Neural progenitor cell (in vitro differentiated cells): Measurements from ENCODE around the gene SHQ1. TPM values are rescaled to one million over a fixed set of nuclear protein-coding genes. Genes with fewer than 3 reads are reported as not detected.

Experiments used
- DNase-seq: peaks from one replicate; pipeline ENCODE4 v3.0.0-alpha.2; 2016; ENCODE audit warnings: low spot score
- H2AFZ ChIP-seq: fragments of 200-600 bp; sonication (generic); replicated peaks from 2 replicates; pipeline ENCODE4 v1.6.1; 2016; ENCODE audit warnings: antibody characterized with exemption
- H3F3A ChIP-seq: fragments of 200-600 bp; sonication (generic); 2 replicates; pipeline ENCODE4 v1.6.1; 2016; ENCODE audit warnings: antibody characterized with exemption, low read depth
- H3K27ac ChIP-seq: fragments of 200-600 bp; sonication (generic); 2 replicates; pipeline ENCODE4 v1.5.1; 2016; ENCODE audit warnings: mild to moderate bottlenecking
- H3K27me3 ChIP-seq: fragments of 200-600 bp; sonication (generic); 2 replicates; pipeline ENCODE4 v1.6.1; 2016; ENCODE audit warnings: mild to moderate bottlenecking, moderate library complexity
- H3K36me3 ChIP-seq: fragments of 200-600 bp; sonication (generic); 2 replicates; pipeline ENCODE4 v1.5.1; 2016
- H3K4me1 ChIP-seq: fragments of 200-600 bp; sonication (generic); 2 replicates; pipeline ENCODE4 v1.6.1; 2016; ENCODE audit warnings: mixed run types
- H3K4me2 ChIP-seq: fragments of 200-600 bp; sonication (generic); 2 replicates; pipeline ENCODE4 v1.6.1; 2016
- H3K4me3 ChIP-seq: fragments of 200-600 bp; sonication (generic); 2 replicates; pipeline ENCODE4 v1.5.1; 2016
- H3K79me2 ChIP-seq: fragments of 200-600 bp; sonication (generic); 2 replicates; pipeline ENCODE4 v1.6.1; 2016; ENCODE audit warnings: low read depth
- H3K9ac ChIP-seq: fragments of 200-600 bp; sonication (generic); 2 replicates; pipeline ENCODE4 v1.6.1; 2016
- H3K9me3 ChIP-seq: fragments of 200-600 bp; sonication (generic); 2 replicates; pipeline ENCODE4 v1.5.1; 2016; ENCODE audit warnings: low read depth
- H4K20me1 ChIP-seq: fragments of 200-600 bp; sonication (generic); 2 replicates; pipeline ENCODE4 v1.6.1; 2016; ENCODE audit warnings: low read depth
- H3K27ac Mint-ChIP-seq: 3 replicates; pipeline ENCODE4 v1.8.0; 2021; ENCODE audit warnings: mixed read lengths
- H3K27me3 Mint-ChIP-seq: 2 replicates; pipeline ENCODE4 v1.8.0; 2022; ENCODE audit warnings: low read depth, mild to moderate bottlenecking, inconsistent platforms, moderate library complexity, mixed read lengths; ENCODE audit not compliant: insufficient read depth
- H3K36me3 Mint-ChIP-seq: 3 replicates; pipeline ENCODE4 v1.8.0; 2021; ENCODE audit warnings: mixed read lengths
- H3K4me1 Mint-ChIP-seq: 3 replicates; pipeline ENCODE4 v1.8.0; 2021; ENCODE audit warnings: mixed read lengths
- H3K4me3 Mint-ChIP-seq: 3 replicates; pipeline ENCODE4 v1.8.0; 2021; ENCODE audit warnings: mild to moderate bottlenecking, moderate library complexity, mixed read lengths
- H3K9me3 Mint-ChIP-seq: 3 replicates; pipeline ENCODE4 v1.8.0; 2020; ENCODE audit warnings: mixed read lengths
- EZH2 ChIP-seq: fragments of 200-600 bp; sonication (generic); IDR thresholded peaks from 2 replicates; pipeline ENCODE4 v1.6.1; 2017; ENCODE audit warnings: antibody characterized with exemption, mild to moderate bottlenecking, moderate library complexity
- EZH2phosphoT487 ChIP-seq: fragments of 200-600 bp; sonication (generic); IDR thresholded peaks from 2 replicates; pipeline ENCODE4 v1.6.1; 2017; ENCODE audit warnings: antibody characterized with exemption
- total RNA-seq: library from RNA; depleted of rRNA; stranded (reverse); fragments of >200 nt; gene quantifications from 2 replicates; pipeline ENCODE4 v1.2.3, GENCODE V29; 2015; ENCODE audit warnings: low replicate concordance
- TF ChIP-seq, protein P1 (sequence below): fragments of 200-600 bp; sonication (generic); IDR thresholded peaks from 2 replicates; pipeline ENCODE4 v1.5.1; 2017; ENCODE audit warnings: antibody characterized with exemption, mild to moderate bottlenecking

The SHQ1 gene
- total RNA-seq, 1 donor from 2014 or later, result 21.3 TPM

DNA sequence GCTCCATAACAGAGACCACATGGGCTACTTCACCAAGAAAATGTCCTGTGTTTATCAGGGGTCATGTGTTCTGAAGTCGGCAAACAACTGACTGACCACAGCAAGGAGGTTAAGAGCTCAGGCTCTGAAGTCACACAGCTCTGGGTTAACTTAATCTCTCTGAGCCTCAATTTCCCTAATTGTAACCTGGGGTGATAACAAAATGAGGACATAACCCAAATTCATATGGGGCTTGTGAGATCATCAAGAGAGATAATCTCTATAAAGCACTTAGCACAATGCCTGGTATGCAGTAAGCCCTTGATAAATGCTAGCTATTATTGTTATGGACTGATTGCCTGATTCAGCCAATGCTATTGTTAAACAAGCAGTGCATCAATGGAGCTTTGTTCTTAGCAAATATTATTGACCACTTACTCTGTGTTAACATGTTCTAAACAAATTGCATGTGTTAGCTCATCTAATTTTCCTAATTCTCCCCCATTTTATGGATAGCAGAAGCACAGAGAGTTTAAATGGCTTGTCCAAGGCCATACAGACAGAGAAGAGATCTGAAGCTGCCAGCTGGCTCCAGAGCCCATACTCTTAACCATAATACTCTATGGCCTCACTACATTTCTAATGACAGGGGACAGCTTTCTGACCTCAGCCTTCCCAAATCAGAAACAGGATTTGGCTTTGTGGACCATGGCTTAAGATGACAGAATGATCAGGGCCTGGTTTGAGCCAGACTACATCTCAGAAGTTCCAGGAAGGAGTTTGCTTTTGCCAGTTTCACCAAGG, 78.3 kb downstream of the SHQ1 start:
- Histone ChIP-seq H3K36me3 (no peaks in the 10 kb centered on the region), H3K9me3 (no peaks in the 10 kb centered on the region), H3F3A (peaks cover 36% of the 10 kb centered on the region), H2AFZ (no peak overlapping the region), H3K27ac (no peak overlapping the region), H4K20me1 (peaks cover 14% of the 10 kb centered on the region), H3K27me3 (no peaks in the 10 kb centered on the region), H3K4me2 (peak overlapping the region; percentile 74), H3K9ac (no peak overlapping the region), H3K4me3 (no peak overlapping the region), H3K79me2 (no peaks in the 10 kb centered on the region), H3K4me1 (peaks cover 40% of the 10 kb centered on the region)
- H3K27ac Mint-ChIP-seq, result no peak overlapping the region
- DNase-seq, result no peak
- TF ChIP-seq, protein P1, sequence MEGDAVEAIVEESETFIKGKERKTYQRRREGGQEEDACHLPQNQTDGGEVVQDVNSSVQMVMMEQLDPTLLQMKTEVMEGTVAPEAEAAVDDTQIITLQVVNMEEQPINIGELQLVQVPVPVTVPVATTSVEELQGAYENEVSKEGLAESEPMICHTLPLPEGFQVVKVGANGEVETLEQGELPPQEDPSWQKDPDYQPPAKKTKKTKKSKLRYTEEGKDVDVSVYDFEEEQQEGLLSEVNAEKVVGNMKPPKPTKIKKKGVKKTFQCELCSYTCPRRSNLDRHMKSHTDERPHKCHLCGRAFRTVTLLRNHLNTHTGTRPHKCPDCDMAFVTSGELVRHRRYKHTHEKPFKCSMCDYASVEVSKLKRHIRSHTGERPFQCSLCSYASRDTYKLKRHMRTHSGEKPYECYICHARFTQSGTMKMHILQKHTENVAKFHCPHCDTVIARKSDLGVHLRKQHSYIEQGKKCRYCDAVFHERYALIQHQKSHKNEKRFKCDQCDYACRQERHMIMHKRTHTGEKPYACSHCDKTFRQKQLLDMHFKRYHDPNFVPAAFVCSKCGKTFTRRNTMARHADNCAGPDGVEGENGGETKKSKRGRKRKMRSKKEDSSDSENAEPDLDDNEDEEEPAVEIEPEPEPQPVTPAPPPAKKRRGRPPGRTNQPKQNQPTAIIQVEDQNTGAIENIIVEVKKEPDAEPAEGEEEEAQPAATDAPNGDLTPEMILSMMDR, result no peak
- TF ChIP-seq EZH2 (no peak), EZH2phosphoT487 (no peak)
- H3K36me3 Mint-ChIP-seq, result no peaks in the 10 kb centered on the region
- H3K27me3 Mint-ChIP-seq, result no peaks in the 10 kb centered on the region
- no peaks in the 10 kb centered on the region for H3K9me3 Mint-ChIP-seq
- H3K4me3 Mint-ChIP-seq, result no peak overlapping the region
- H3K4me1 Mint-ChIP-seq, result peaks cover 30% of the 10 kb centered on the region

DNA sequence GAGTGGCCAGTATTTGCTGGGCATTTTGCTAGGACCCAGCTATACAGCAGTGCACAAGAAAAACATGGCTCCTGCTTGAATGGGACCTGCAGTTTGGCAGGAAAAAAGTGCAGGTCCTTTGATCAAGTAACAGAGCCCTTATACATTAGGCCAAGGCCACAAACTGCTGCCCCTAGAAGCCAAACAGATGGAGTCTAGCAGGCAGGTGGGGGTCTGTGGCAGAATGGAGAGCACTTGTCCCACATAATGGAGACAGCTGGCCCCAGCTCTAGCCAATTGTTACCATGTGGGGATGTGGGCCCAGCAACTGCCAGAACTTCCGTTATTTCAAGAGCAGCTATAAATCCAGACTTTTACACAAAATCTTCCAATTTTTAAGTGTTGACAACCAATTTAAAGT, 79.3 kb downstream of the SHQ1 start:
- Histone ChIP-seq H3K27me3 (no peaks in the 10 kb centered on the region), H4K20me1 (peaks cover 14% of the 10 kb centered on the region), H3K36me3 (no peaks in the 10 kb centered on the region), H3K4me2 (peak overlapping the region; percentile 74), H3F3A (peaks cover 36% of the 10 kb centered on the region), H3K9me3 (no peaks in the 10 kb centered on the region), H3K4me3 (no peak overlapping the region), H3K79me2 (no peaks in the 10 kb centered on the region), H3K4me1 (peaks cover 40% of the 10 kb centered on the region), H2AFZ (no peak overlapping the region), H3K27ac (no peak overlapping the region), H3K9ac (no peak overlapping the region)
- Mint-ChIP-seq H3K27ac (no peak overlapping the region), H3K9me3 (no peaks in the 10 kb centered on the region), H3K4me1 (peaks cover 30% of the 10 kb centered on the region), H3K4me3 (no peak overlapping the region), H3K27me3 (no peaks in the 10 kb centered on the region), H3K36me3 (no peaks in the 10 kb centered on the region)
- DNase-seq, result no peak
- TF ChIP-seq, protein P1, result no peak
- TF ChIP-seq EZH2phosphoT487 (no peak), EZH2 (no peak)

DNA sequence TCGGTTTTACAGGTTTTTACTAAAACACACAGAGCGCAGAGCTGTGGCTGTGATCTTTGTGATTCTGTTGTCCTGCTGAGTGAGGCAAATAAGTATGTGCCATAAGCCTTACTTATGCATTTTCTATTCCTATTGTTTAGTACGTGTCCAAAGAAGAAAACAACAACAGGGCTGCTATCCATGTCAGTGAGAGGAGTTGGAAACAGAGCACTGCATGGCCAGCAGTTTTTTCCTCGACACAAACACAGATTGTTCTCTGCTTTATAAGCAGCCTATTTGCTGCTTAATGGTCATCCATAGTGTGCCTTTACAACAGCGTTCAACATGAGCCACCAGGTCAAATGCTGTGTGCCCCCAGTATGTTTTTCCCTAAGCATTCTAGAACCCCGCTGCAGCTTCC, 79.8 kb downstream of the SHQ1 start:
- H3K4me2 ChIP-seq, result peak overlapping the region; percentile 74
- DNase-seq, result peak; percentile 5
- no peaks in the 10 kb centered on the region for H3K36me3 ChIP-seq
- peaks cover 30% of the 10 kb centered on the region for H3K4me1 Mint-ChIP-seq
- H3K9ac ChIP-seq, result no peak overlapping the region
- no peak overlapping the region for H3K4me3 Mint-ChIP-seq
- H3K27me3 ChIP-seq, result no peaks in the 10 kb centered on the region
- no peak overlapping the region for H2AFZ ChIP-seq
- H3K9me3 ChIP-seq, result no peaks in the 10 kb centered on the region
- H3K36me3 Mint-ChIP-seq, result no peaks in the 10 kb centered on the region
- no peaks in the 10 kb centered on the region for H3K9me3 Mint-ChIP-seq
- H3K27ac Mint-ChIP-seq, result no peak overlapping the region
- H3K4me3 ChIP-seq, result peak overlapping the region; percentile 35
- H3K79me2 ChIP-seq, result no peaks in the 10 kb centered on the region
- H4K20me1 ChIP-seq, result peaks cover 14% of the 10 kb centered on the region
- H3F3A ChIP-seq, result peaks cover 36% of the 10 kb centered on the region
- TF ChIP-seq, protein P1, result no peak
- TF ChIP-seq EZH2phosphoT487 (peak; percentile 11), EZH2 (no peak)
- no peaks in the 10 kb centered on the region for H3K27me3 Mint-ChIP-seq
- peaks cover 40% of the 10 kb centered on the region for H3K4me1 ChIP-seq
- H3K27ac ChIP-seq, result peak overlapping the region; percentile 77
